IPS DF 4.7 (cell line): Measurements from ENCODE around the gene GPR32.
"Not testable (repeated sequence)": the region's sequence is repeated elsewhere in the genome, so short reads cannot be mapped to it uniquely, and the experiment has no call there.

ENCODE experiments used
- DNase-seq: peaks from one replicate; pipeline ENCODE4 v3.0.0-alpha.2; 2013; ENCODE audit warnings: low spot score; ENCODE audit errors: extremely low read depth

Gene GPR32

DNA sequence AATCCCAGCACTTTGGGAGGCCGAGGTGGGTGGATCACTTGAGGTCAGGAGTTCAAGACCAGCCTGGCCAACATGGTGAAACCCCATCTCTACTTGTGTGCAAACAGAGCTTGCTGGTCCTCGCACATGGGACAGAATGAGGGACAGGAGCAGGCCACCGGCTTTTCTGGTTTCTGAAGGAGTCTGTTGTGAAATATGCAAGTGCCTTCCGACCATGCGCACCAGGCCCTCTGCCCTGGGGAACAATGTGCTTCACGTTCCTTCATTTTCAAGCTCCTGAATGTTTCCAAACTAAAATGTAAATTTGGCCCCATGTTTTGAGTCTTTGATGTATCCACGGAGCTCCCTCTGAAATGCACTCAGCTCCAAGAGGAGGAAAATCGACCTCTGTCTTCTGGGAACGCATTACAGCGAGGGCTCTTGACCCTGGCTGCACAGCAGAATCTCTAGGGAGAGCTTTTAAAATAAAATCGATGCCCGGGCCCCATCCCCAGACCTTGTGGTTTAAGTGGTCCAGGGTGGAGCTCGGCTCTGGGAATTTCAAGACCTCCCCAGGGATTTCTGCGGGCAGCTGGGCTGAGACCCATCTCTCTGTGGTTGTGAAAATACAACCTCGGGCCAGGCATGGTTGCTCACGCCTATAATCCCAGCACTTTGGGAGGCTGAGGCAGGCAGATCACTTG is 10.6 kb downstream of the GPR32 start:
- no peak for DNase-seq

DNA sequence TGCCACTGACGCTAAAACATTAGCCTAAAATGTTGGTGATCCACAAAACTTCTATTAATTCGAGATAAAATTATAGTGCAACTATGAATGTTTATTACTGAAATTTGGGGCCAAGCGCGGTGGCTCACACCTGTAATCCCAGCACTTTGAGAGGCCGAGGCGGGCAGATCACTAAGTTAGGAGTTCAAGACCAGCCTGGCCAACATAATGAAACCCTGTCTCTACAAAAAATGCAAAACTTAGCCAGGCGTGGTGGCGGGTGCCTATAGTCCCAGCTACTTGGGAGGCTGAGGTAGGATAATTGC is 13.5 kb downstream of the GPR32 start:
- DNase-seq: not testable (repeated sequence)

DNA sequence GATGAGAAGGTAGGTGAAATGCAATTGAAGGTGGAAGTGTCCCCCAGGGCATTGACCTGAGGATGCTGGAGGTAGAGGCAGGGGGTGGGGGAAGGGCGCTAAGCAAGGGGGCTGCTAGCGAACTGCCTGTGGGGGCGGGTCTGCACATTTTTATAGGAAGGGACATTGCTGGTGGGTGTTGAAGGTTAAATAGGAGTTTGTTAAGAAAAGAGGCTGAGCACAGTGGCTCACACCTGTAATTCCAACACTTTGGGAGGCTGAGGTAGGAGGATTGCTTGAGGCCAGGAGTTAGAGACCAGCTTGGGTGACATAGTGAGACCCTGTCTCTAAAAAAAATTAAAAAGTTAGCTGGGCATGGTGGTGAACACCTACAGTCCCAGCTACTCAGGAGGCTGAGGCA is 14.4 kb downstream of the GPR32 start:
- DNase-seq: no peak

DNA sequence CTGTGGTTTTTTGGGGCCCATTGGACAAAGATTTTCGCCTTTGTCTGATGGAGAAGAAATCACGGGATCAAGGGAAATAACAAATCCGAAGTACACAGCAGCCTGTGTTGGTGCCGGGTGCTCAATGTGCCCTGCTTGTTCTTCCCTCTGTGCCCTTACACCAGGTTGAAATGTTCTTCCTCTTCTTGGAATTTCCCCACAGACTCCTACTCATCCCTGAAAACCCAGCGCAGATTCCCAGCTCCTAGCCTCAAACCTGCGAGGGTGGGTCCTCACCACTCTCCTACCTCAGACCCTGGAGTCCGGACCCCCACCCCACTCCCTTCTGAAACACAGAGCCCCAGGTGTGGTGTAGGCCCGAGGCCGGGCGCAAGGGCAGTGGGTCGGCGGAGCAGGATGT is 15.1 kb downstream of the GPR32 start:
- DNase-seq: no peak

DNA sequence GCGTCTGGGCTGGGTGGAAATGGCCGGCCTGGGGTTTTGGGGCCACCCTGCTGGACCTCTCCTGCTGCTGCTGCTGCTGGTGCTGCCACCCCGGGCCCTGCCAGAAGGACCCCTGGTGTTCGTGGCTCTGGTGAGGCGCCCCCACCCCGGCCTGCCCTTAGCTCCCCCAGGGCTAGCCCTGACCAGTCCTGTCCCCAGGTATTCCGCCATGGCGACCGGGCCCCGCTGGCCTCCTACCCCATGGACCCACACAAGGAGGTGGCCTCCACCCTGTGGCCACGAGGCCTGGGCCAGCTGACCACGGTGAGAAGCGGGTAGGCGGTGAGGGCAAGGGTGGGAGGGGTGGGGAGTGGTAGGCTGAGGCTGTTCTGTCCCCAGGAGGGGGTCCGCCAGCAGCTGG is 20.1 kb downstream of the GPR32 start, which contains the start of gene ACP4:
Gene ACP4 (plus strand): TSS at position 20 of the 400 bp plus-strand sequence. CDS start 0 bp downstream, at position 20.
- DNase-seq: no peak

DNA sequence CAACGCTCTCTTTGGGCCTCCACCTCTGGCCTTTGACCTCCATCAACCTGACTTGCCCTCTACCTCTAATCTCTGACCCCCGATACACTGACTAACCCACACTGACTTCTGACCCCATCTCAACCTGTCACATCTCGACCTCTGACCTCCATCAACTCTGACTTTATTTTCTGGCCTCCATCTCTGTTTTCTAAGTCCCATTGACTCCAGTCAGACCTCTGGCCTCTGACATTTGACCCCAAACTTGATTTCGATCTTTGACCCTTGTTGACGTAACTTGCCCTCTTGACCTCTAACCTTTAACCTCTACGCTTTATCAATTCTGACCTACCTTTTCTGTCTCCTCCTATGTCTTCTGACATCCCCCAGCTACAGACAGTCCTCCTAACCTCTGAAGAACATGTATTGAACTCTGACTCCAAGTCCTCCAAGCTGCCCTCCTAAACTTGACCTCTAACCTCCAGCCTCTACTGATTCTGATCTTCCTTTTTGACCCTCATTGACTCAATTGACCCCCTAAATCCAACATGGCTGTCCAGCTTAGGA is 20.7 kb downstream of the GPR32 start:
- no peak for DNase-seq

DNA sequence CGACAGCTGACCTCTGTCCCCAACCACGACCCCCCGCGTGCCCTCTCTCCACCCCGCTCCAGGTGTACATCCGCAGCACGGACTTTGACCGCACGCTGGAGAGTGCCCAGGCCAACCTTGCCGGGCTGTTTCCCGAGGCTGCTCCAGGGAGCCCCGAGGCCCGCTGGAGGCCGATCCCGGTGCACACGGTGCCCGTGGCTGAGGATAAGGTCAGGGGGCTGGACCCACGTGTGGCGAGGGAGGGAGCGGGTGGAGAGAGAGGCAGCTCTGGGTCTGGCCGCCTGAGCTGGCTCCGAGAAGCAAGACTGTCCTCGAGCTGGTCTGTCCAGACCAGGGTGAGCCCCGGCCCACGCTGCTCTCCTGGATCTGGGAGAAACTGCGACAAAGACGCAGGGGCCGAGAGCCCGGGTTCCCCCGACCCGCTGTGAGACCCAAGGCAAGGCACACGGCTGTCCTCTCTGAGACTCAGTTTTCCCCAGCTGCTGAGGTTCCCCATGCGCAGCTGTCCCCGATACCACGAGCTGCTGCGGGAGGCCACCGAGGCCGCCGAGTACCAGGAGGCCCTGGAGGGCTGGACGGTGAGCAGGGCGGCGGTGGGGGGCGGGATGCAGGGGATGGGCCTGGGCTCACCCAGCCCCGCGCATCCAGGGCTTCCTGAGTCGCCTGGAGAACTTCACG is 21.5 kb downstream of the GPR32 start:
- DNase-seq: no peak

DNA sequence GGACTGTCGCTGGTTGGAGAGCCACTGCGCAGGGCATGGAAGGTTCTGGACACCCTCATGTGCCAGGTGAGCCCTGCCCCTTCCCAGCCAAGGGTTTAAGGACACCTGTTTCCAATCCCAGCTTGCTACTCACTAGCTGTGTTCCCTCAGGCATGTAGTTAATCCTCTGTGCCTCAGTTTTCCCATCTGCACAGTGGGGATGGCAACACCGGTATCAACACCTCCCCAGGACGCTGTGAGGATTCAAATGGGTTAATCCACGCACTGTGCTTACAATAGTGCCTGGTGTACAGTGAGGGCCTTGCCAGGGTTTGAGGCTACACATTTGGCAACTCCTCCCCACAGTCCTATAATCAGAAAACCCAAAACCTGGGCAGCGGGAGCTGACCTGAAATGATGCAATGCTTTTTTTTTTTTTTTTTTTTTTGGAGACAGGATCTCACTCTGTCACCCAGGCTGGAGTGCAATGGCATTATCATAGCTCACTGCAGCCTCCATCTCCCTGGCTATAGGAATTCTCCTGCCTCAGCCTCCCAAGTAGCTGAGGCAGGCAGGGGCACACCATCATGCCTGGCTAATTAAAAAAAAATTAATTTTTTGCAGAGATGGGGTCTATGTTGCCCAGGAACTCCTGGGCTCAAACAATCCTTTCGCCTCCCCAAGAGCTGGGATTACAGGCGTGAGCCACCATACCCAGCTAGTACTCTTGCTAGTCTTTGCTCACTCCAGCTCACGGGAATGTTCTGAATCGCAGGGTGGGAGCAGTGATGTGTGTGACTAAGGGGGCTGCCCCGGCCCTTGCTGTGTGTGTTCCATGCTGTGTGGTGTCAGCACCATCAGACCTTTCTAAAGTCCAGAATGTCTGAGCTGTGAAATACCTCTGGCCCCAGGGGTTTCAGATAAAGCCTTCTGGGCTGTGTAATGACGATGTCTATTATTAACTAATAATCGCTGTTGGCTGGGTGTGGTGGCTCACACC is 22.3 kb downstream of the GPR32 start:
- DNase-seq: no peak

DNA sequence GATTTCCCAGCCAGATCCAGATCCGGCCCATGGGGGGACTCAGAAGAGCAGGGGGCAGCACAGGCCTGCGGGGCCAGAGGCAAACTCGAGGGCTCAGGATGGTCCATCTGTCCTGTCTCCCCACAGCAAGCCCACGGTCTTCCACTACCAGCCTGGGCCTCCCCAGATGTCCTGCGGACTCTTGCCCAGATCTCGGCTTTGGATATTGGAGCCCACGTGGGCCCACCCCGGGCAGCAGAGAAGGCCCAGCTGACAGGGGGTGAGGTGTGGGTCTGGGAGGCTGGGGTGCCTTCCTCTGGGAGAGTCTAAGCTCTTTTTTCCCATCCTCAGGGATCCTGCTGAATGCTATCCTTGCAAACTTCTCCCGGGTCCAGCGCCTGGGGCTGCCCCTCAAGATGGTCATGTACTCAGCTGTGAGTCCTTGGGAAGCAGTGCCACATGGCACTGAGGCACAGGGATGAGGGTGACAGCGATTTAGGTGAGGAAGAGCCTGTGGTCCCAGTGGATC is 23.3 kb downstream of the GPR32 start:
- DNase-seq: no peak

DNA sequence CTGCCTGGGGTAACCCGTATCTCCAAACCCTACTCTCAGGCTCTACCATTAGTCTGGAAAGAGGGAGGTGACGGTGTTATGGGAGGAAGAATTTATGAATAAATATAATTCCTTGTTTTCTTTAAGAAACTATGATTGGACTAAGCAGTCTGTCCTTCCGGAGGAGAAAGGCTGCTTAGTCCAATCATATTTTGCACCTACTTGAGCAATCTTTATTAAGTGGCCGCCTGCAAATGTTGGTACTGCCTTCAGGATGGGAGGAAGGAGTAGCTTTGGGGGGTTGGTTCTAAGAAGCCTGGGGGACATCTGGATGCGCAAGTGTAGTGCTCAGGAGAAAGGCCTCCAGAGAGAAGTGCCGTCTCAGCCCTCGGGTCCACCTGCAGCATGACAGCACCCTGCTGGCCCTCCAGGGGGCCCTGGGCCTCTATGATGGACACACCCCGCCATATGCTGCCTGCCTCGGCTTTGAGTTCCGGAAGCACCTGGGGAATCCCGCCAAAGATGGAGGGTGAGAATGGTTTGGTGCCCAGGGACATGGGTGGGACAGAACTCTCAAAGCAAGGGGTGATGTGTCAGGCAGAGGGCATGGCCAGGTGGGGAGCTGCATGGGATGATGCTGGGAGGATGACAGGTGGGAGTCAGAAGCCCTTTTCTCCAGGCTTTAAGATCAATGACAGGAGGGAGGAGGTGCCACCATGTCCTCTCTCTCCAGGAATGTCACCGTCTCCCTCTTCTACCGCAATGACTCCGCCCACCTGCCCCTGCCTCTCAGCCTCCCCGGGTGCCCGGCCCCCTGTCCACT is 24.0 kb downstream of the GPR32 start:
- no peak for DNase-seq

DNA sequence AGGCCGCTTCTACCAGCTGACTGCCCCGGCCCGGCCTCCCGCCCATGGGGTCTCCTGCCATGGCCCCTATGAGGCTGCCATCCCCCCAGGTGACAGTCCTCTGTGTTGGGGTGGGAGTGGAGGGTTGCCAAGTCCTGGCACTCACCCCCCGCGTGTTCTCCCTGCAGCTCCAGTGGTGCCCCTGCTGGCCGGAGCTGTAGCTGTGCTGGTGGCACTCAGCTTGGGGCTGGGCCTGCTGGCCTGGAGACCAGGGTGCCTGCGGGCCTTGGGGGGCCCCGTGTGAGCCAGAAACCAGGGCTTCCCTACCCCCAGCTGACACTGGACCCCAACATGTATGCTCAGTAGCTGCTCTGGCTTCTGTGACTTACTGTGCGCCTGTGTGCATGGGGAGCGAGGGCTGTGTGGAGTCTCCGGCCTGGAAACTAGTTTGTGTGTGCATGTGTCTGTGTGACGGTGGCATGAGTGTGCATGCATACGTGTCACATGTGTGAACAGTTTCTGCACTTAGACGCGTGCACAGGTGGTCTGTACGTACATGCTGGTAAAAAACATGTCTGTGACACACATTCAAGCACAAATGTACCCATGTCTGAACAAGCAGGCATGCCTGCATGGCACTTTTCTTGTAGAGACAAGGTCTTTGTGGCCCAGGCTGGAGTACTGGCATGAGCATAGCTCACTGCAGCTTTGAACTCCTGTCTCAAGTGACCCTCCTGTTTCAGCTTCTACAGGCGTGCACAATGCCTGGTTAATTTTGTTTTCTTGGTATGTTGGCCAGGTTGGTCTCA is 24.8 kb downstream of the GPR32 start:
- DNase-seq: no peak

DNA sequence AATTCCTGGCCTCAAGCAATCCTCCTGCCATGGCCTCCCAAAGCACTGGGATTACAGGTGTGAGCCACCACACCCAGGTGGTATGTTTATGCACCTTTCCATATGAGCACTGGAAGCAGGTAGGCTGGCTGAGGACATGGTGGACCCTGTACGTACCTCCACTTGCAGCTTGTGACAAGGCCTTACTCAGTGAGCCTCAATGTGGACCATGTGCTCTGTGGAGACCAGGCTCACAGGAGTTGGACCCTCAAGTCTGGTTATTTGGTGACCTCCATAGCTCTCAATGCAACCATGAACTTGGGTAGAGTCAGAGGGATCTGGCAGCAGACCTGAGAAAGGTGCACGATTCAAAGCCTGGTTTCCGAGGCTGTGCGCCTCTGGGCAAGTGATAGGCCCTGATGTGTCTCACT is 25.4 kb downstream of the GPR32 start:
- DNase-seq: no peak

DNA sequence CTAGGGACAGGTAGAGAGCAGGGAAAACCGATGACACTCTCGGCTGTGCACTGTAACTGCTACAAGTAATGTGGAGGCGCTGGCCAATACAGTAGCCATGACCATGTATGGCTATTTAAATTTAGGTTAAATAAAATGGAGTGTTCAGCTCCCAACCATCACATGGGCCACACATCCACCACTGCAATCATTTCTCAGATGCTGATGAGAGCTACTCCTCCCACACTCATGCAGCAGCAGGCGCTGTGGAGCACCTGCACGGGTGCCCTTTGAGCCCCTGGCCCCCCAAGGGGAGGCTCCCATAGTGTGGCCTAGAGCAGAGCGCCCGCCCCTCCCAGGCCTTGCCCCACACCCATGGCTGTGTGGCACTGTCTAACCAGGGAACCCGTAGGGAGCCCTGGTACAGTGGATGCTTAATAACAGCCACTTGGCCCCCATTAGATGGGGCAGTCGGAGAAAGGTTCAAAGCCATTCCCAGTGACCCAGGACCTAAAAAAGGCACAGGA is 25.9 kb downstream of the GPR32 start:
- DNase-seq: no peak

DNA sequence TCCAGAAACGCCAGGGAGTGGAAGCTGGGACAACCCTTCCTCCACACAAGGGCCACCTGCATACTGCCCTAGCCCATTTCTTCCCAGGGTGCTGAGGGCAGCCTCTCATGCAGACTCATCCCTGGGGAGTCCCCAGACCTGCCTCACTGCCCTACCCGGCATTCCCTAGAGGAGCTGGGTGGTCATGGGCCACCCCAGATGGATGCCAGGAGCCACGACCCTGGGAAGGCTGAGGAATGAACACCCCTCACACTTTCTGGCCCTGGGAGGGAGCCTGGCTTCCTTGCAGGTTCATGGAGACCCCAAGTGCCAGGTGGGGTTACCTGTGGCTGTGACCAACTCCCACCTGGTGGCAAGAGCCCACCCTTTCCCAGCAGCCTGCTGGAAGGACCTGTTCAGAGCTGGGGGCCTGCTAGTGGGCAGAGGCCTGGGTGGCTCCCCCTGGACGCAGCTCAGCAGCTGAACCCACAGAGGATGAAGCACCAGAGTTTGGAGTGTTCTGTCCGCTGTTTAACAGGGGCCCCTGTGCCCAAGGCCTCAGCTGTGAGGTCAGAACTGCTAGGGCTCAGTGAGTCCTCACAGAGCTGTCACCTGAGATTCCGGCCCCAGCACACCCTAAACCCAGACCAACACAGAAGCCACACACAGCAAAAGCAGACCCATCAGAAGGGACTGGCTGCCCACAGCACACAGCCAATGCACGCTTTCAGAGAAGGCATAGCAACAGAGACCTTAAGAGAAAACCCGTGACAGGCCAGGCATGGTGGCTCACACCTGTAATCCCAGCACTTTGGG is 26.6 kb downstream of the GPR32 start:
- no peak for DNase-seq

DNA sequence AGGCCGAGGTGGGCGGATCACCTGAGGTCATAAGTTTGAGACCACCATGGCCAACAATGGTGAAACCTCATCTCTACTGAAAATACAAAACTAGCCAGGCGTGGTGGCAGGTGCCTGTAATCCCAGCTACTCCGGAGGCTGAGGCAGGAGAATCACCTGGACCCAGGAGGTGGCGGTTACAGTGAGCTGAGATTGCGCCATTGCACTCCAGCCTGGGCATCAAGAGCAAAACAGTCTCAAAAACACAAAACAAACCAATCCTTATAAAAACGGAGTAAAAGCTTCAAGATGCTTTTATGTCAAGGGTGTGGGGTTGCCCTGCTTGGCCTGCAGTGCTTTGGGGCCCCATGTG is 27.1 kb downstream of the GPR32 start:
- no peak for DNase-seq

DNA sequence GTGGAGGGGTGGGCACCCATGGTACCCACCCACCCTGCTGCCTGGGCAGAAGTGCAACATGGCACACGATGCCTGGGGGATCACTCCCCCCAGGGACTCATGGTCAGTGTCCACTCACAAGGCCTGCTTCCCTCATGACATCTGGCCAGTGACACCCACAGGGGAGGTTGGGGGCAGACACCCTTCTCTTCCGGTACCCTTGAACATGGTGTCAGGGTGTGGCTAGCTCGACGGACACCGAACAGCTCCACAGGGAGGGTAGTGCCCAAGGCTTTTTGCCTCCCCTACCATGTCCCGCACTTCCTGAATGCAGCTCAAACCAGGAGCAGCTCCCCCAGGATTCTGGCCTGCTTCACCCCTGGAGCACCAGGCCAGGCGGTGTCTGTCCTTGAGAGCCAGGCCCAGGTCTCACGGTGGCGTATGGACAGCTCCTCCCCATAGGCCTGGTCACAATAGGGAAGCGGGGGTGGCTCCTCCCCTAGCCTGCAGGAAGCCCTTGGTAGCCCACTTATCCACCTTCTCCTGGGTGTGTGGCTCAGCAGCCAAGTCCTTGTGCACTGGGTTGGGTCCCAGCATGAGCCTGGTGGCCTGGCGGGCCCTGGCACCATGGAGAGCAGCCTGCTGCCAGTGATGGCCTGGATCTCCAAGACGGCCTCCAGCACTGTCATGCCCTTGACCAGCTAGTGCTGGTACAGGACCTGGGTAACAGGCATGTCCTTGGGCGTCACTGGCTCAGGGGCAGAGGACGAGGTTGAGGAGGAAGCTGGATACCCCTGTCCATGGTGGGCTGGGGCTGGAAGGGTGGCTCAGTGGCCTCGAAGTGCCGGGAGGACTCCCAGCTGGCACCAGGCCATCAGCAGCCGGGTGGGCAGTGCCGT is 27.8 kb downstream of the GPR32 start:
- no peak for DNase-seq

DNA sequence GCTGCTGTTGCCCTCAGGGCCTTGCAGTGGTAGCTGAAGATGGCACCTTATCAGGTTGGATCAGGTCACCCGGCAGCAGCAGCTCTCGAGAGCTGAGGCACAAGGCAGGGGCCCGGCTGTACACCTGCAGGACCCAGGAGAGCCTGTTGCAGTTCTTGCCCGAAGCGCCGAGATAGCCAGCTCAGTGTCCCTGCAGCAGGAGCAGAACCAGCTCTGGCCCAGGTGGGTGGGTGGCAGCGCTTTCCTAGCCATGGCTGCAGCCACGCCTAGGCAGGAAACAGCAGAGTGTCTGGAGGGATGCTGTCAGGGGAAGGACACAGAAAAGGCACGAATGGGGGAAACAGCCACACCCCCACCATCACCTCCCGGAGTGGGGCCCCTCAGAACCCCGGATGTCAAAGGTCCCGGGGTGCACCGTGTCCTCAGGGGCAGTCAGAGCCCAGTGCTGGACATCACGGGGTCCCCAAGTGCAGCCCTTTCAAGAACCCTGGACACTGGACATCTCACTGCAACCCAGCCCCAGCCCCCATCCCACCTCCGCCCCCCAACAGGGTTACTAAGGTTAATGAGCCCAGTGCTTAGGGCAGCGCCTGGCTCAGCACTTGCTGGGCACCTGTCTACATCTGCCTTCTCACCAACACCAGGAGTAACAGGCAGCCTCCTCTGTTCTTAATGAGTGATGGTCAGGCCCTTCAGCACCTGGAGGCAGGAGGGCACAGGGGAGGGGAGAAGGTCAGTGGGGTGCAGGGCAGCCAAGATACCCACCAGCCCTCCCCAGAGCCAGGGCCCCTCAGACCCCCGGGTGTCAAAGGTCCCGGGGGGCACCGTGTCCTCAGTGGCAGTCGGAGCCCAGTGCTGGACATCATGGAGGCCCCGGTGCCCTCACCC is 28.6 kb downstream of the GPR32 start:
- DNase-seq: no peak
